GM21360 (cell line): ENCODE data around the gene NCDN.
"Not testable (repeated sequence)": the region's sequence is repeated elsewhere in the genome, so short reads cannot be mapped to it uniquely, and the experiment has no call there.

ENCODE experiments used
- ATAC-seq: cut with Tn5 transposase; IDR thresholded peaks from one replicate; pipeline ENCODE4 v1.9.1; 2021; ENCODE audit warnings: mild to moderate bottlenecking, moderate library complexity; ENCODE audit not compliant: unreplicated experiment

Gene NCDN

DNA sequence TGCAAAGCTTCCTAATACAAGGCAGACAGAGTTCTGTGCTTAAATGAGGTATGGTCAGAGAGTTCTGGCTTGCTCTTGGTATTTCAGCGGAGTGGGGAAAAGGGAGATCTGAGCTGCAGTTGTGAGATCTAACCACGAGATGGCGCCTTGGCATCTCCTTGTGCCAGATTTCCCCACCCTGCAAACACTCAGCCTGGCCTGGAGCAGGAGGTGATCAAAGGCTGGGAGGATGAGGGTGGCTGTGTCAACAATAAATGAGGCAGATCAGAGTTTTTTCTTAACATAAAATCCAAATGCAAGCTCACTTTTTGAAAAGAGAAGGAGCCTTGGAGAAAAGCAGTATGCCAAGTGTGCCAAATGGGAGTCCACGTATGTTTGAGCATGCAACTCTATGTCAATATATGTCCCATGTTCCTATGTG, 11.4 kb downstream of the NCDN start:
- no peak for ATAC-seq

DNA sequence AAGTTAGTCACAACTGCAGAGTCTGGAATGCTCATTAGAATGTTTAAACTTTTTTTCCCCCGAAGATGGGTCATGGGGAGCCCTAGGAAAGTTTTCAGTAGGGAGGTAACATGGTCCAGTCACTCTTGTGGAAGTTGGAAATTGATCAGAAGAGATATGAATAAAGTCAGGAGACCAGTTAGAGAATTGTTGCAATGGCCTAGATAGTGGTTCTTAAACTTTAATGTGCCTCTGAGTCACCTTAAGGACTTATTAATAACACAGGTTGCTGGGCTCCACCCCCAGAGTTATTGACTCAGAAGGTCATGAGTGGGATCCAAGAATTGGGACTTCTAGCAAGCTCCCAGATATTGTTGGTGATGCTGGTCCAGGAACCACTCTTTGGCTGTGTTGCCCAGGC, 12.3 kb downstream of the NCDN start:
- no peak for ATAC-seq

DNA sequence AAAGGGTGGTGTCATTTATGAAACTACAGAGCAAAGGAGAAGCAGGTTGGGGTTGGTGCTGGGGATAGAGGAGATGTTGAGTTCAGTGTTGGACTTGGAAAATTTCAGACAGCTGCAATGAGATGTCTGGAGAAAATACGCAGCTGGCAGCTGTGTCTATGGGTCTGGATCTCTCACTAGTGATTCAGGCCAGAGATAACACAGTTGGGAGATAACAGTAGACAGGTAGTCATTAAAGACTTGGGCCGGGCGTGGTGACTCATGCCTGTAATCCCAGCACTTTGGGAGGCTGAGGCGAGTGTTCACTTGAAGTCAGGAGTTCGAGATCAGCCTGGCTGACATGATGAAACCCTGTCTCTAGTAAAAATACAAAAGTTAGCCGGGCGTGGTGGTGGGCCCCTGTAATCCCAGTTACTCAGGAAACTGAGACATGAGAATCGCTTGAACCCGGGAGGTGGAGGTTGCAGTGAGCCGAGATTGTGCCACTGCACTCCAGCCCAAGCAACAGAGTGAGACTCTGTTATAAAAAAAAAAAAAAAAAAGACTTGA, 13.1 kb downstream of the NCDN start:
- no peak for ATAC-seq

DNA sequence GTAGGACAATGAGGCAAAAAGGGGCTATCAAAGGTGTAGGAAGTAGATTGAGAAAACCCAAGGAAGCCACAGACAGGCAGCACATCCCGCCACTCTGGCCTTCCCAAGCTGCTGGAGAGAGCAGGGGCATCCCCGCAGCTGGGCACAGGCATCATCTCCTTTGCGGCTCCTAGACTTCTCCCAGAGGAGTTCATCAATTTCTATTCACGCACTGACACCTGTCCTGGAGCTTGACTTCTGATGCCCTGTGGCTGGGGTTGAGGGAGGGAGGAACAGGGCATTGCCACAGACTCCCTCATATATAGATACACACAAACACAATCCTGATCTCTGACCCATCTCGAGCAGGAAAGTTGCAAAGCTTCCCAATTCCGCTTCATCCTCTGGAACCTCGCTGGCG, 13.7 kb downstream of the NCDN start:
- ATAC-seq, result no peak

DNA sequence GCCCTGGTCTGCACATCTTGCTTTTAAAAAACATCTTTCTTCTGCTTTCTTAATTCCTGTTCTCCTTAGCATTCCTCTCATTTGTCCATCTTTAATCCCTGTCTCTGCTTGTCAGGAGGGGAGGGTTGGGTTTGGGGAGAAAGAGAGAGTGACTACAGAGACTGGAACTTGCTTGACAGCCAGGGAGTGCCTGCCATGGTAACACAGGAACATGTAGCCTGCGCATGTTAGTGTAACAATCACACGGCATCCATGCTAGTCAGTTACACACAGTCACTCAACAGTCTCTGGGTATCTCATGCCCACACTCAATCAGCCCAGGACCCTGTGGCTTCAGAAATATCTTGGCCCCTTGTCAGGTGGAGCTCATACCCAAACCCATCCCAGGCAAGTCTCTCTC, 14.7 kb downstream of the NCDN start:
- ATAC-seq, result no peak

DNA sequence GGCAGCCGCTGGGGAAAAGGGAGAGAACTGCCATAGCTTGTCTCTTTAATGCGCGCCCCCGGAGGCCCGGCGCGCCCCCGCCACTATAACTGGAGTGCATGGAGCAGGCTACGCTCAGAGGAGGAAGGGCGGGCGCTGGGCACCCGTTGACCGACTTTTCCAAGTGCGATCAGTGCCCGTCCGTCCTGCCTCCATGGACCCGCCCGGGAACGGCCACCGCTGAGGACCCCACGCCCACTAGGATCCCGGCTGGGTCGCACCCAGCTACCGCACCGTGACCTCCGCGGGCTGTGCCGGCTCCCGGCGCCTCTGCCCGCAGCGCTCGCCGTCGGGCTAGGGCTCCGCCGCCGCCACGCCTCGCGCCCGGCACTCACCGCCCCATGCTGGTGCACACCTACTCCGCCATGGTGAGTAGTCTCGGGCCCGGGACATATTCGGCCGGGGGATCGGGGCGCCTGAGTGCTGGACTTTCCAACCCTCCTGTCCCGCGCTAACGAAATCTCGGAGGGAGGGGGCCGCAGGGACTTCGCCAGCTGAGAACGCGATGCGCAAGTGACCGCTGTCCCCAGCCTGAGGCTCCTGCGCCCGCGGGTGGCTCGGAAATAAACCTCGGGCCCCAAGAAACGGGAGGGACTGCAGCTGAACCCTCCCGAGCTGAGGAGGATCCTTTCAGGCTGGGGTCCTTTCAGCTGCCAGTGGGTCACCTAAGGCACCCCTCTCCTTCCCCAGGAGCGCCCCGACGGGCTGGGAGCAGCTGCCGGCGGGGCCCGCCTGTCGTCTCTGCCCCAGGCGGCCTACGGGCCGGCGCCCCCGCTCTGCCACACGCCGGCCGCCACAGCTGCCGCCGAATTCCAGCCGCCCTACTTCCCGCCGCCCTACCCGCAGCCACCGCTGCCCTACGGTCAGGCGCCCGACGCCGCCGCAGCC, 15.9 kb downstream of the NCDN start, which contains the start of gene TFAP2E:
Gene TFAP2E, plus strand, starts transcription at position 117 of the 927 bp plus-strand sequence. Its CDS starts 264 bp downstream, at position 381.
- ATAC-seq, result no peak

DNA sequence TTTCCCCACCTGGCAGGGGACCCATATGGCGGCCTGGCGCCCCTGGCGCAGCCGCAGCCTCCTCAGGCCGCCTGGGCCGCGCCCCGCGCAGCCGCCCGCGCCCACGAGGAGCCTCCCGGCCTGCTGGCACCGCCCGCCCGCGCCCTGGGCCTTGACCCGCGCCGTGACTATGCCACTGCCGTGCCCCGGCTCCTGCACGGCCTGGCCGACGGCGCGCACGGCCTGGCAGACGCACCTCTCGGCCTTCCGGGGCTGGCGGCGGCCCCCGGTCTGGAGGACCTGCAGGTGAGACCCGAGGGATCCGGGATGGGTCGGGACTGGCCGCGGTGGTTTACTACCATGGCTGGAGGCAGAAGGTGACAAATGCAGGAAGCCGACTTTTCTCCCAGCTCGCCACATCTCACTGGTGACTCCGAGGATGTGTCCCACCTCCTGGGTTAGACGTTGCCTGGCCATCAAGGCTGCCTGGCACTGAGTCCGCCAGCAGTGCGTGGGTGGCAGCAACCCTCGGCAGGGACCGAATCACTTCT, 16.6 kb downstream of the NCDN start:
- no peak for ATAC-seq

DNA sequence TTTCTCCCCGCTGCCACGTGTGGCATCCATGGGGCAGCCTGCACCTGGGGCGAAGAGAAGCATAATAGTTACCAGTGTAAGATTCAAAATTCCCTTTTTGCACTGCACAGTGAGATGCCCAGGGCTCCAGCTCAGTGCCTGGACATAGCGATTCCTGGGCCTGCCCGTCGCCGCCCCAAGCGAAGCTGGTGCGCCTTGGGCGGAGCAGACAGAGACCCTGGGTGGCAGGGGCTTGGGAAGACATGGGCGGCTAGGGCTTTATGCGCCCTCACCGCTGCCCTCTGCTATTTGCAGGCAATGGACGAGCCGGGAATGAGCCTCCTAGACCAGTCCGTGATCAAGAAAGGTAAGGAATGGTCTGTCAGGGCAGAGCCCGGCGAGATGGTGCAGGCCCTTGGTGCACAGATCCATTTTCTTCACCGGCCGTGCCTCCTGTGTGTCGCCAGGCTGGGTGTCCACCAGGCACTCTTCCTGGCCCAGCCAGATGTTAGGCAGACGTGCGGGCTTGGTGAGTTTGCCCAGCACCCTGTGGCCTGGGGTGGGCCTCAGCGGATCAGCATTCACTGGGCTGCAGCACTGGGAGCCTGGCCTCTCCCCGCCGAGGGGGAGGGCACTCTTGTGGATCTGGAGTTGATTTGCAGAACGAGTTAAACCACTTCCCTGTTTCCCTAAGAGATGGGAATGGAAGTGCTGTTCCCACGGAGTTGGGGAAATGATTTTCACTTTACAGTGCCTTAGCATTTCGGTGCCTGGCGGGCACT, 17.2 kb downstream of the NCDN start:
- ATAC-seq, result no peak

DNA sequence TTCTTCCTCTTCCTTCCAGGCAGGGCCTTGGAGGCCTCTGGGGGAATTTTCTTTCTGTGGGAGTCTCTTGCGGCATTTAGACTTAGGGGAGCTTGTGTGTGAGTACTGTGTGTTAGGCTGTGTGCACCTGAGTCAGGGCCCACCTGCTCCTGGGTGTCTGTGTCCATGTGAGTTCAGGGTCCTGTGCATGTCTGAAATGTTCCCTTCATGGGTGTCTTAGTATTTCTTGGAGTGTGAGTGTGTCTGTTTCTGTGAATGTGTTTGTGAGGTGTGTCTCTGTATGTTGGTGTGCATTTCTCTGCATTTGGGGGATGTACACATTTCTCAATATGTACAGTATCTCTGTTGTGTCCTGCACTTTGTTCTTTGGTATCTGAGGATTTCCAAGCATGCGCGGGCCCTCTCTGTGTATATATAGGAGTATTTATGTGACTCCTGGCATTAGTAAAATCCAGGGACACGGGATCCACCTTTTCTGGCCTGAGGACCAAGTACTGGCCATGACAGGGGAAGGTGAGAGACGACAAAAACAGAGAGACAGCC, 17.9 kb downstream of the NCDN start:
- ATAC-seq, result no peak

DNA sequence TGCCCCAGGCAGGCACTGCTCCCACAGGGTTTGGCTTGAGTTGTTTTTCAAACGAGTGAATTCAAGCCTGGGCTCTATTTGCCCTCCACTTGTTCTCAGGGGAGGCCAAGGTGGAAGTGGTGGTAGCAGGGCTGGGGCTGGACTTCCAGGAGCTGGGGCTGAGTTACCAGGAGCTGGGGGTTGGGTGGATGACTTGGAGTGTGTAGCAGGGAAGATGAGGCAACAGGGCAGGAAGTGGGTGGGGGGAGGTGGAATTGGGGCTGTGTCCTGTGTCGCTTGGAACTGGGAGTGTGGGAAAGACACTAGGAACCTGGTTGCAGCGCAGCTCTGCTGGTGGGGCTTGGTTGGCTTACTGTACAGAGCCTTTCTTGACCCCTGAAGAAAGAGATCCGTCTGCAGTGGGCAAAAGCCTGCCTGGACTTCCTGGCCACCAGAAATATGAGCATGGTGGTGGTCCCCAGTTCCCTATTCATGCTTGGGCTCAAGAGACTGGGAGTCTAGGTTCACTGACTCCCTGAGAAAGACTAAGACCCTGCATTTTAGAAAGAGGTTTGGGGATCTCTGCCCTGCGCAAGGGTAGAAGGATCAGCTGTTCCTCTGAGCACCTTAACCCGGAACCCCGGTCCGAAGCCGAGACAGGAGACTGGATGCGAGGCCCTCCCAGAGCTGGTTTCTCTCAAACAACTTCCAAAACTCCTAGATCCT, 18.6 kb downstream of the NCDN start:
- no peak for ATAC-seq

DNA sequence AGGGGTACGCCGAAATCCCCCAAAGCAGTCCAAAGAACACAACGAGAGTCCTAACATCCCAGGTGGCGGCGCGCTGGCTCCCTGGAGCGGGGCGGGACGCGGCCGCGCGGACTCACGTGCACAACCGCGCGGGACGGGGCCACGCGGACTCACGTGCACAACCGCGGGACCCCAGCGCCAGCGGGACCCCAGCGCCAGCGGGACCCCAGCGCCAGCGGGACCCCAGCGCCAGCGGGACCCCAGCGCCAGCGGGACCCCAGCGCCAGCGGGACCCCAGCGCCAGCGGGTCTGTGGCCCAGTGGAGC, 19.1 kb downstream of the NCDN start:
- ATAC-seq, result not testable (repeated sequence)

DNA sequence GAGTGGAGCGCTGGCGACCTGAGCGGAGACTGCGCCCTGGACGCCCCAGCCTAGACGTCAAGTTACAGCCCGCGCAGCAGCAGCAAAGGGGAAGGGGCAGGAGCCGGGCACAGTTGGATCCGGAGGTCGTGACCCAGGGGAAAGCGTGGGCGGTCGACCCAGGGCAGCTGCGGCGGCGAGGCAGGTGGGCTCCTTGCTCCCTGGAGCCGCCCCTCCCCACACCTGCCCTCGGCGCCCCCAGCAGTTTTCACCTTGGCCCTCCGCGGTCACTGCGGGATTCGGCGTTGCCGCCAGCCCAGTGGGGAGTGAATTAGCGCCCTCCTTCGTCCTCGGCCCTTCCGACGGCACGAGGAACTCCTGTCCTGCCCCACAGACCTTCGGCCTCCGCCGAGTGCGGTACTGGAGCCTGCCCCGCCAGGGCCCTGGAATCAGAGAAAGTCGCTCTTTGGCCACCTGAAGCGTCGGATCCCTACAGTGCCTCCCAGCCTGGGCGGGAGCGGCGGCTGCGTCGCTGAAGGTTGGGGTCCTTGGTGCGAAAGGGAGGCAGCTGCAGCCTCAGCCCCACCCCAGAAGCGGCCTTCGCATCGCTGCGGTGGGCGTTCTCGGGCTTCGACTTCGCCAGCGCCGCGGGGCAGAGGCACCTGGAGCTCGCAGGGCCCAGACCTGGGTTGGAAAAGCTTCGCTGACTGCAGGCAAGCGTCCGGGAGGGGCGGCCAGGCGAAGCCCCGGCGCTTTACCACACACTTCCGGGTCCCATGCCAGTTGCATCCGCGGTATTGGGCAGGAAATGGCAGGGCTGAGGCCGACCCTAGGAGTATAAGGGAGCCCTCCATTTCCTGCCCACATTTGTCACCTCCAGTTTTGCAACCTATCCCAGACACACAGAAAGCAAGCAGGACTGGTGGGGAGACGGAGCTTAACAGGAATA, 19.7 kb downstream of the NCDN start:
- ATAC-seq, result no peak

DNA sequence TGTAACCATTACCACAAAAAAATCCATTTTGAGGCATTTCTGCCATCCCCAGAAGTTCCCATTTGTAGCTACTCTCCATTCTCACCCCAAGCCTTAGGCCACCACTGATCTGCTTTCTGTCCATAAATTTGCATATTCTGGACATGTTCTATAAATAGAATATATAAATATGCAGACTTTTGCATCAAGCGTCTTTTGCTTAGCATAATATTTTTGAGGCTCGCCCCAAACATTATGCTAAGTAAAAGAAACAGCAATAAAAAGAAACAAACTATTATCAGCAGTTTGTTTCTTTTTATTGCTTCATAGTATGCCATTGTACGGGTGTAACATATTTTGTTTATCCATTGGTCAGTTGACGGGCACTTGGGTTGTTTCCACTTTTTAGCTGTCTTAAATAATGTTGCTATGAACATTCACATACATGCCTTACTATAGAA, 23.4 kb downstream of the NCDN start:
- no peak for ATAC-seq

DNA sequence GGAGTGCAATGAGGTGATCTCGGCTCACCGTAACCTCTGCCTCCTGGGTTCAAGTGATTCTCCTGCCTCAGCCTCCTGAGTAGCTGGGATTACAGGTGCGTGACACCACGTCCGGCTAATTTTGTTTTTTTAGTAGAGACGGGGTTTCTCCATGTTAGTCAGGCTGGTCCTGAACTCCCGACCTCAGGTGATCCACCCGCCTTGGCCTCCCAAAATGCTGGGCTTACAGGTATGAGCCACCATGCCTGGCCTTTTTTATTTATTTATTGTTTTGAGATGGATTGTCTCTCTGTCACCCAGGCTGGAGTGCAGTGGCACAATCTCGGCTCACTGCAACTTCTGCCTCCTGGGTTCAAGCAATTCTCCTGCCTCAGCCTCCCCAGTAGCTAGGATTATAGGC, 24.0 kb downstream of the NCDN start:
- ATAC-seq, result not testable (repeated sequence)

DNA sequence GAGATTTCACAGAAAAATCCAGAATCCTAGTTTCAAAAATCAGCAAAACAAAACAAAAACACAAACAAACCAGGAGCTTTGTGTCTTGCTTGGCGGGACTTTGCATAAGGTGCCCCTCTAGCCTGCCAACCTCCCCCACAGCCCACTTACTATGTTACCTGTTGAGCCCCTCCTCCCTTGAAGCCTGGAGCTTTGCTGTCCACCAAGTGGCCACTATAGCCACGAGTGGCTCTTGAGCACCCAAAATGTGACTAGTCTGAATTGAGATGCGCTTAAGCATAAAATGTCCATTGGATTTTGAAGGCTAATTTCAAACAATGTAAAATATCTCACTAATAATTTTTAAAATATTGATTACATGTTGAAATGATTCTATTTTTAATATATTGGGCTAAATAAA, 27.7 kb downstream of the NCDN start:
- ATAC-seq, result no peak

DNA sequence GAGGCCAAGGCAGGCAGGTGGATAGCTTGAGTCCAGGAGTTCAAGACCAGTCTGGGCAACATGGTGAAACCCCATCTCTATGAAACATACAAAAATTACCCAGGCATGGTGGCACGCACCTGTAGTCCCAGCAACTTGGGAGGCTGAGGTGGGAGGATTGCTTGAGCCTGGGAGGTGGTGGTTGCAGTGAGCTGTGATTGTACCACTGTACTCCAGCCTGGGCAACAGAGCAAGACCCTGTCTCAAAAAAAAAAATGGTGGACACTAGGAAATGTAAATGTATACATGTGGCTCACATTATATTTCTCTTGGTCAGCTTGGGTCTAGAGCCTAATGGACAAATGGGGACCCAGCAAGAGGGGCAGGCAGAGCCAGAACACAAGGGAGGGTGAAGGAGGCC, 28.2 kb downstream of the NCDN start:
- not testable (repeated sequence) for ATAC-seq

DNA sequence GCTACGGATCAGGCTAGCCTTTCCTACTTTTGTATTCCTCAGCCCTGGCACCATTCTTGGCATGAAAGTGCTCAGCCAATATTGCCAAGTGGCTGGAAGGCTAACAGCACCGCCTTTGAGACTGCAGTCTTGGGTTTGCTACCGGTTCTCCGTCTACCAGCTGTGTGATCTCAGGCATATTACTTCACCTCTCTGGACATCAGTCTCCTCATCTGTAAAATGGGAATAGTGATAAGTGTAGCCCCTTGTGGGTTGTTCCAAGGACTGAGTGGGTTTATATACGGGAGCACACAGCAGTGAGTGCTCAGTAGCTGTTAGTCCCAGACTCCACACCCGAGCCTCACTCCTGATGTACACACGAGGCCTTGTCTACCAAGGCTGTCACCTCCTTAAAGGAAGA, 29.2 kb downstream of the NCDN start:
- no peak for ATAC-seq

DNA sequence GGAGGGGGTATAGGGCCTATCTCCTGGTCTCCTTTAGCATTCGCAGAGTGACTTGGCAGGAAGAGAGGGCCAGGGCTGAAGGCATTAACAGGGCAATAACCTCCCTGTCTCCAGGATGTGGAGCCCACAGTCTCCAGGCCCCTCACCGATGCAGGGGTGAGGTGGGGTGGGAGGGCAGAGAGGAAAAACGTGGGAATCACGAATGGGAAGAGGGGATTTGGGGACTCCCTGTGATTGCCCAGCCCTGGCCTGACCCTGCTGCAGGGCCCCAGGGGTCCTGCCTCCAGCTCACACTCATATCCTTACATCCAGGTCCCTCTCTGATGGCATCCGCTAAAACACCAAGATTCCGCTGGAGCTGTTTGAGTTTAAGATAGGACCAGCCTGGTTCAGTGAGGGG, 30.1 kb downstream of the NCDN start:
- no peak for ATAC-seq

DNA sequence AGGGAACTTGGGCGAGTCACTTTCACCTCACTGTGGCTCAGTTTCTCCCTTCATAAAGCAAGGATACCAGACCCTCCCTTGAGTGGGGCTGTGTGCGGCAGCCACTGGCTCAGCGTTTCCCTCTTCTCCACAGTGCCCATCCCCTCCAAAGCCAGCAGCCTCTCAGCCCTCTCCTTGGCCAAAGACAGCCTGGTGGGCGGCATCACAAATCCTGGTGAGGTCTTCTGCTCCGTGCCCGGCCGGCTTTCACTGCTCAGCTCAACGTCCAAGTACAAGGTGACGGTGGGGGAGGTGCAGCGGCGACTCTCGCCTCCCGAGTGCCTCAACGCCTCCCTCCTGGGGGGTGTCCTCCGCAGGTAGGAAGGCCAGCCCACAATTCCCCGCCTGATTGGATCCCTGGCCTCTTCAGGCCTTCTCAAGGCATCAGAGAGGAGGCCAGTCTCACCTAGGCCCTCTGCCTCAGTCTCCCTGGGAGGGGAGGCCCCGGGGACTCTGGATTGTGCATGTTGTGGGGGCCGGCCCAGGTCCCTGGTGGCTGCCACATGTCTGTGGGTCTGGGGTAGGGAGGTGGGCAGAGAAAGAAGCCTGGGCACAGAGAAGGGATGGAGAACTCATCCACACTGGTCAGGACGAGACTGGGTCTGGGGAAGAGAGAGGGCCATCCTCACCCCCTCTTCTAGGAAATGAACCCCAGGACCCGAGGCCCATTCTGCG, 30.8 kb downstream of the NCDN start:
- ATAC-seq, result no peak
